CD14-positive monocyte (primary cell): Measurements from ENCODE around the gene CRCP. TPM values are rescaled to one million over a fixed set of nuclear protein-coding genes. Genes with fewer than 3 reads are reported as not detected.
"Not testable (repeated sequence)": the region's sequence is repeated elsewhere in the genome, so short reads cannot be mapped to it uniquely, and the experiment has no call there.

Experiments
- DNase-seq, 3 donors: peaks; one replicate each; pipeline ENCODE4 v3.0.0-alpha.2; 2011 to 2022
- H2AFZ ChIP-seq: 2 replicates; pipeline ENCODE4 v1.6.0; 2012; ENCODE audit warnings: mild to moderate bottlenecking, low read depth, low read length, inconsistent platforms; ENCODE audit not compliant: insufficient read depth, poor library complexity, severe bottlenecking
- H3K27ac ChIP-seq, 2 donors: 1 replicate in 1 of 2; 2 replicates in 1 of 2; pipeline ENCODE4 v1.5.1; 2012 to 2013; ENCODE audit warnings: low read length in 2 of 2, control low read depth in 1 of 2, inconsistent platforms in 1 of 2, low read depth in 1 of 2, mild to moderate bottlenecking in 1 of 2
- H3K27me3 ChIP-seq, 2 donors: one replicate each; pipeline versions ENCODE4 v1.6.0 to v1.6.1; 2011 to 2013; ENCODE audit warnings: low read length in 2 of 2; ENCODE audit not compliant: control insufficient read depth in 2 of 2, insufficient read depth in 2 of 2
- H3K36me3 ChIP-seq, 2 donors: replicated peaks in 1 of 2; 1 replicate in 1 of 2; 2 replicates in 1 of 2; pipeline versions ENCODE4 v1.5.1 to v1.6.1; 2012 to 2013; ENCODE audit warnings: low read length in 2 of 2, control low read depth in 1 of 2, inconsistent platforms in 1 of 2, mild to moderate bottlenecking in 1 of 2; ENCODE audit not compliant: insufficient read depth in 2 of 2, control insufficient read depth in 1 of 2
- H3K4me1 ChIP-seq, 2 donors: 1 replicate in 1 of 2; 2 replicates in 1 of 2; pipeline versions ENCODE4 v1.5.1 to v1.6.1; 2012 to 2013; ENCODE audit warnings: low read length in 2 of 2, control low read depth in 1 of 2, inconsistent platforms in 1 of 2, mild to moderate bottlenecking in 1 of 2, moderate library complexity in 1 of 2; ENCODE audit not compliant: insufficient read depth in 2 of 2, control insufficient read depth in 1 of 2
- H3K4me2 ChIP-seq: replicated peaks from 2 replicates; pipeline ENCODE3; 2012; ENCODE audit warnings: low read length, moderate library complexity, mild to moderate bottlenecking; ENCODE audit not compliant: poor library complexity, severe bottlenecking; ENCODE audit errors: extremely low read depth
- H3K4me3 ChIP-seq, 3 experiments: fragments of 200-600 bp in 1 of 3; sonication (generic) in 1 of 3; replicated peaks in 1 of 3; 1 replicate in 2 of 3; 2 replicates in 1 of 3; pipeline ENCODE4 v1.5.1; 2011 to 2013; ENCODE audit warnings: low read length in 3 of 3, mild to moderate bottlenecking in 3 of 3, control low read depth in 2 of 3, low read depth in 2 of 3, inconsistent platforms in 1 of 3, moderate library complexity in 1 of 3
- H3K79me2 ChIP-seq: 2 replicates; pipeline ENCODE4 v1.6.0; 2012; ENCODE audit warnings: mild to moderate bottlenecking, control low read depth, inconsistent platforms, low read length, moderate library complexity; ENCODE audit not compliant: insufficient read depth
- H3K9ac ChIP-seq: 2 replicates; pipeline ENCODE4 v1.6.0; 2017; ENCODE audit warnings: low read length, mild to moderate bottlenecking; ENCODE audit not compliant: insufficient read depth, poor library complexity, severe bottlenecking
- H3K9me3 ChIP-seq, 2 donors: replicated peaks in 1 of 2; 1 replicate in 1 of 2; 2 replicates in 1 of 2; pipeline versions ENCODE4 v1.5.1 to v1.6.1; 2012 to 2013; ENCODE audit warnings: low read length in 2 of 2, control low read depth in 1 of 2; ENCODE audit not compliant: control insufficient read depth in 1 of 2, insufficient read depth in 1 of 2
- H4K20me1 ChIP-seq: 2 replicates; pipeline ENCODE4 v1.6.0; 2012; ENCODE audit warnings: mild to moderate bottlenecking, low read length, control low read depth, moderate library complexity; ENCODE audit not compliant: insufficient read depth
- H3K27ac Mint-ChIP-seq, 7 donors: one replicate each; pipeline ENCODE4 v1.8.0; 2020; ENCODE audit warnings: mild to moderate bottlenecking in 7 of 7, mixed read lengths in 7 of 7, moderate library complexity in 6 of 7, inconsistent platforms in 2 of 7
- H3K27me3 Mint-ChIP-seq, 3 donors: one replicate each; pipeline ENCODE4 v1.8.0; 2021 to 2022; ENCODE audit warnings: low read depth in 3 of 3, mild to moderate bottlenecking in 3 of 3, mixed read lengths in 3 of 3, moderate library complexity in 3 of 3, inconsistent platforms in 1 of 3
- H3K36me3 Mint-ChIP-seq, 2 donors: one replicate each; pipeline ENCODE4 v1.8.0; 2020; ENCODE audit warnings: mixed read lengths in 2 of 2, inconsistent platforms in 1 of 2, mild to moderate bottlenecking in 1 of 2
- H3K4me1 Mint-ChIP-seq: one replicate; pipeline ENCODE4 v1.8.0; 2020; ENCODE audit warnings: mild to moderate bottlenecking, mixed read lengths
- H3K4me3 Mint-ChIP-seq, 2 donors: one replicate each; pipeline ENCODE4 v1.8.0; 2020; ENCODE audit warnings: mild to moderate bottlenecking in 2 of 2, mixed read lengths in 2 of 2, moderate library complexity in 1 of 2
- H3K9me3 Mint-ChIP-seq, 7 donors: one replicate each; pipeline ENCODE4 v1.8.0; 2020 to 2022; ENCODE audit warnings: mixed read lengths in 7 of 7, mild to moderate bottlenecking in 6 of 7, moderate library complexity in 6 of 7, inconsistent platforms in 2 of 7
- WGBS: methylation state at CpG from one replicate; pipeline ENCODE4 v1.1.5; 2013; ENCODE audit warnings: missing lambda C conversion rate; ENCODE audit not compliant: insufficient coverage; 5-methylcytosine and 5-hydroxymethylcytosine counted together
- intact Hi-C, 2 donors: fragments of 100-400 bp; cut with micrococcal nuclease; formaldehyde crosslinking; loops; one replicate each; pipeline versions ENCODE4 v1.15.0 to v1.15.1; 2023
- polyA plus RNA-seq, 3 donors: library from polyadenylated mRNA; depleted of rRNA in 1 of 3; unstranded in 2 of 3; stranded (reverse) in 1 of 3; fragments of 300-500 nt in 2 of 3; fragments of >200 nt in 1 of 3; fragmentation: Illumina TruSeq in 2 of 3; gene quantifications; 1 replicate in 2 of 3; 2 replicates in 1 of 3; pipeline ENCODE4 v1.2.3, GENCODE V29; 2012 to 2021
- TF ChIP-seq, protein P1 (sequence below): fragments of 200-600 bp; IDR thresholded peaks from one replicate; pipeline ENCODE4 v1.8.0; 2022; ENCODE audit warnings: antibody characterized with exemption, mild to moderate bottlenecking

Gene CRCP
- polyA plus RNA-seq, 3 donors, result 14.0 to 19.9 (median 15.5) TPM

DNA sequence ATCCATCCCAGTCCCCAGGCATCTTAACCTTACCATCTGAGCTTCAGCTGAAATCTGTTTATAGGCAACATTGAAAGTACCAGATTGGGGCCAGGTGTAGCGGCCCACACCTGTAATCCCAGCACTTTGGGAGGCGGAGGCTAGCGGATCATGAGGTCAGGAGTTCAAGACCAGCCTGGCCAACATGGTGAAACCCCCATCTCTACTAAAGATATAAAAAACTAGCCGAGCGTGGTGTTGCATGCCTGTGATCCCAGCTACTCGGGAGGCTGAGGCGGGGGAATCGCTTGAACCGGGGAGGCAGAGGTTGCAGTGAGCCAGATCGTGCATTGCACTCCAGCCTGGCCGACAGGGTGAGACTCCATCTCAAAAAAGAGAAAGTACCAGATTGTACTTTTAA lies 39.0 kb downstream of the CRCP start:
- Histone ChIP-seq H3K9me3 (no peaks in the 10 kb centered on the region), H3K4me3 (no peak overlapping the region), H3K4me1 (no peaks in the 10 kb centered on the region), H4K20me1 (peaks cover 14% of the 10 kb centered on the region), H3K9ac (no peak overlapping the region), H2AFZ (no peak overlapping the region), H3K27ac (no peak overlapping the region), H3K27me3 (no peaks in the 10 kb centered on the region), H3K79me2 (peaks cover 4% of the 10 kb centered on the region), H3K36me3 (peaks cover 56 to 90% of the 10 kb centered on the region in 2 donors), H3K4me2 (no peak overlapping the region)
- Mint-ChIP-seq H3K9me3 (peaks cover 0 to 11% (median 3%) of the 10 kb centered on the region in 7 donors), H3K4me3 (no peak overlapping the region), H3K4me1 (peaks cover 6% of the 10 kb centered on the region), H3K27me3 (peaks cover 0 to 1% (median 0%) of the 10 kb centered on the region in 3 donors), H3K27ac (peak overlapping the region in 1 of 7 donors; percentile 59), H3K36me3 (peaks cover 58 to 92% of the 10 kb centered on the region in 2 donors)
- DNase-seq, result no peak
- TF ChIP-seq, protein P1, sequence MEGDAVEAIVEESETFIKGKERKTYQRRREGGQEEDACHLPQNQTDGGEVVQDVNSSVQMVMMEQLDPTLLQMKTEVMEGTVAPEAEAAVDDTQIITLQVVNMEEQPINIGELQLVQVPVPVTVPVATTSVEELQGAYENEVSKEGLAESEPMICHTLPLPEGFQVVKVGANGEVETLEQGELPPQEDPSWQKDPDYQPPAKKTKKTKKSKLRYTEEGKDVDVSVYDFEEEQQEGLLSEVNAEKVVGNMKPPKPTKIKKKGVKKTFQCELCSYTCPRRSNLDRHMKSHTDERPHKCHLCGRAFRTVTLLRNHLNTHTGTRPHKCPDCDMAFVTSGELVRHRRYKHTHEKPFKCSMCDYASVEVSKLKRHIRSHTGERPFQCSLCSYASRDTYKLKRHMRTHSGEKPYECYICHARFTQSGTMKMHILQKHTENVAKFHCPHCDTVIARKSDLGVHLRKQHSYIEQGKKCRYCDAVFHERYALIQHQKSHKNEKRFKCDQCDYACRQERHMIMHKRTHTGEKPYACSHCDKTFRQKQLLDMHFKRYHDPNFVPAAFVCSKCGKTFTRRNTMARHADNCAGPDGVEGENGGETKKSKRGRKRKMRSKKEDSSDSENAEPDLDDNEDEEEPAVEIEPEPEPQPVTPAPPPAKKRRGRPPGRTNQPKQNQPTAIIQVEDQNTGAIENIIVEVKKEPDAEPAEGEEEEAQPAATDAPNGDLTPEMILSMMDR, result no peak
- intact Hi-C loops, result no loop called here
- WGBS, result 100% methylated on average over 4 of the region's 11 CpGs

DNA sequence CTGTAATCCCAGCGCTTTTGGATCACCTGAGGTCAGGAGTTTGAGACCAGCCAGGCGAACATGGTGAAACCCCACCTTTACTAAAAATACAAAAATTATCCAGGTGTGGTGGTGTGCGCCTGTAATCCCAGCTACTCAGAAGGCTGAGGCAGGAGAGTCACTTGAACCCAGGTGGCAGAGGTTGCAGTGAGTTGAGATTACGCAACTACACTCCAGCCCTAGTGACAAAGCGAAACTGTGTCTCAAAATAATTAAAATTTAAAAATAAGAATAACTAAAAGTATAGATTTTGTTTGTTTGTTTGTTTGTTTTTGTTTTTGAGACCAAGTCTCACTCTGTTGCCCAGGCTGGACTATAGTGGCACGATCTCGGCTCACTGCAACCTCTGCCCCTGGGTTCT lies 41.4 kb downstream of the CRCP start:
- Mint-ChIP-seq H3K36me3 (peaks cover 42 to 79% of the 10 kb centered on the region in 2 donors), H3K9me3 (peaks cover 0 to 12% (median 5%) of the 10 kb centered on the region in 7 donors), H3K27ac (peak overlapping the region in 1 of 7 donors; percentile 68)
- H3K27me3 ChIP-seq, H3K27me3 Mint-ChIP-seq, H4K20me1 ChIP-seq, H3K79me2 ChIP-seq, H3K27ac ChIP-seq, H2AFZ ChIP-seq, H3K4me1 ChIP-seq, H3K4me2 ChIP-seq, H3K4me1 Mint-ChIP-seq, H3K4me3 ChIP-seq, H3K9ac ChIP-seq, H3K4me3 Mint-ChIP-seq, DNase-seq, intact Hi-C loops, H3K9me3 ChIP-seq: not testable (repeated sequence)
- WGBS, result 60% methylated on average over 1 of the region's 7 CpGs
- H3K36me3 ChIP-seq, result peaks cover 48 to 75% of the 10 kb centered on the region in 2 donors
